Brain pericyte (primary cell): ENCODE measurements around the gene GSN.

Source experiments
- DNase-seq: peaks from one replicate; pipeline ENCODE4 v3.0.0-alpha.2; 2012; ENCODE audit warnings: low read depth, low spot score

GSN gene

DNA sequence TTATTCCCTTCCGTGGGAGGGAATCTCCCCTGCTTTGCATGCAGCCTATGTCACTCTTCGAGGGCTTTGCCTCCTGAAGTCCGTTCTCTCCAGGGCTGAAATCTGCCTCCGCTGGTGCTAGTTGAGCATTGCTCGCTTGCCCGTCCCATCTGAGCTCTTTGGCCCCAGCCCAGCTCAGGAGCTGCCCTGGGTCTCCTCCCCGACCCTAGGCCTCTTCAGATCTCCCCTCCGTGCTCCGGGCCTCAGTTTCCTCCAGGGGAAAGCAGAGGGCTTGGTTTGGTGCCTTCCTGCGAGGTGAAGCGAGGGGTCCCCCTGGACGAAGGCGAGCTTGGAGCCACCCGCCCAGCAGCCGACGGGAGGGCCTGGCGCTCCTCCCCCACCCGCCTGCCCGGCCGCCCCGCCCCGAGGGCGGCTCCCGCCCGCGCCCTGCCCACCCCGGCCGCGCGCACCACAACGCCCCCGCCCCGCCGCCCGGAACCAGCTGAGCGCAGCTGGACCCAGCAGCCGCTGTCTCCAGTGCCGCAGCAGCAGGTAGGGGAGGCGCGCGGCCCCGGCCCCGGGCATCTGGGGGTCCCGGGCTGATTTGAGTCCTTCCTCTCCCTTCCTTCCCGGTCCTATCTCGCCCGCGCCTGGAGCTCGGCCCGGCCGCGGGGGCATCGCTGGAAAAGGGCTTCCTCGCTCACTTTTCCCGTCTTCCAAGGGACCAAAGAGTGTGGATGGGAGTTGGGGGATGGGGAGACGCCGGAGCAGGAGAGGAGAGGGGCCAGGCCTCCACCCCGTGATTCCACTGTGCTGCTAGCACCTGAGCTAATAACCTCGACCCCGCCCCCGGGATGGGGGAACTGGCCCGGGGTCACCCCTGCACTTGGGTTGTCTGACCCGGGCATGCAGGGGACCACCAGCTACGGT is at the start of gene GSN:
GSN (plus strand) TSS at position 474 of the 909 bp plus-strand sequence. CDS start 33,810 bp downstream, outside the sequence.
- DNase-seq: no peak

DNA sequence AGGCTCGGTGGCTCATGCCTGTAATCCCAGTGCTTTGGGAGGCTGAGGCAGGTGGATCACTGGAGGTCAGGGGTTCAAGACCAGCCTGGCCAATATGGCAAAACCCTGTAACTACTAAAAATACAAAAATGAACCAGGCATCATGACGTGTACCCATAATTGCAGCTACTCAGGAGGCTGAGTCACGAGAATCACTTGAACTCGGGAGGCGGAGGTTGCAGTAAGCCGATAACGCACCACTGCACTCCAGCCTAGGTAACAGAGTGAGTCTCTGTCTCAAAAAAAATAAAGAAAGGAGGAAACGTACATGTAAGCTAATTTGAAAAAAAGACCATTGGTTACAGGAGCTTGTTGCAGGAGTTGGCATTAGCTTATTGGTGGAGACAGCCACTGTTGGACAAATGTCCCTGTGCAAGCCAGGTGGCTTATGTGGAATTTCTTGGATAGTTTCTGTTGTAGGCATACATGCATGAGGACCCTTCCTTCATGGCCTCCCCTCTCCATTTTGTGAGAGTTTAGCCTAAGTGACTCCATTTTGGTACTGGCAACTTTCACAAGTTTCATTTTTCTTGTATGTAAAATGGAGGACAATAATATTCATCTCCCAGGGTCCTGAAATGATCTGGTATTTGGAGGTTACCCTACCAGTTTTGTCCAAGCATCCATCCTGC is 49.5 kb upstream of the GSN start:
- DNase-seq: no peak

DNA sequence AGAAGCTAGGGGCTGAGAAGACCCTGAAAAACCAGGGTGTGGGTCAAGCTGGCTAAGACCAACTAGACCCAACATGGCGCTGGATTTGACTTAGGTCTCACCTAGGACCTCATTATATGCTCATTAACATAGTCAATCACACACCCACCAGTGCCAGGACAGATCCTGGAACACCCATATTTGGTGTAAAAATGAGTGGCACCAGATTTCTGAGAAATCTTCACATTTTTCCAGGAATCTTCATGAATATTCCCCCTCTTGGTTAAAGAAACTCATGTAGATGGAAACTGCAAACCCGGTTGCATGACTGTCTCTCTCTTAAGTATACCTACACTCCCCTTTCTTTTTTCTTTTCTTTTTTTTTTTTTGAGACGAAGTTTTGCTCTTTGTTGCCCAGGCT is 48.4 kb upstream of the GSN start:
- DNase-seq: no peak

DNA sequence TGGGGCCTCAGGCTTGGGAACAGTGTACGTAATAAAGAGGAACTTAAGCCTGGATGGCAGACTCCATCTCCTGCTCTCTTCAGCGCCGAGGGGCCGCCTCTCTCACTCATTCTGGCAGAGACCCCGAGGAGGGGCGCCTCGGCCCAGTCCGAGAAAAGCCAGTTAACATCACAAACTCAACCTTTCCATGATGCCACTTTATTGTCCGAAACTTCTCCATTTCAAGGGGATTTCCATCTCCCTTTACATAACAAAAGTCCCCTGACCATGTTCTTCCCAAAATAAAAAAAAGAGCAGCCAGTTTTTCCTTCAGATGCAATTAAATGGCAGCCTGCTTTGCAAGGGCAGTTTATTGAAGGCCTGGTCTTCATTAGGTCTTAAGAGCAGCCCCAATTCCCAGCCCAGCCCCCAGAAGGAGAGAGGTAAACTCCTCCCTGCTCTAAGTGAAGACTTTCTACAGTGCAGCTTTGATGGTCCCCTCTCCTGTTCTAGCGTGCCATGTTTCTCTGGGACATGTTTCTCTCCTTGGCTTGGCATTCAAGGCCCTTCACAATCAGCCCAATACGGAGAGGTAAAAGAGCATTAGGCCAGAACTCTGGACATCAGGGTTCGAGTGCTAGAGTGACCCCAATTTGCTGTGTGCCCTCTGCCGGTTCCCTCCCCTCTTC is 46.8 kb upstream of the GSN start:
- DNase-seq: no peak

DNA sequence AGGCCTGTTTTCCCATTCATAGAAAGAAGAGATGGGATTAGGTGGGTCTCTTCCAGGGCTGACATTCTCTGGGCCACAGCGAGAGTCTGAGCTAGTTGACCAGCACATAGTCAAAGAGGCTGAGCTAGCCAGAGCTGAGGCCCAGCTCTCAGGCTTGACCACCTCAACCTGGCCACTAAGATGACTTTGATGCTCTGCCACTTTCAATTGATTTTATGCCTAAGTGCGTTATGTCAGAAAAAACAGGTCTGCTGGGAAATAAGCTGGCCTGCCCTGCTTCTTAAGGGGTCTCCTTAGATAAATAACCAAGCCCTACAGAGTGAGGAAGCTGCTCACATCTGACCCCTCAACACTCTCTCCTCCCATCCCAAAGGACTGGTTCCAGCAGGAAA is 46.3 kb upstream of the GSN start:
- DNase-seq: no peak

DNA sequence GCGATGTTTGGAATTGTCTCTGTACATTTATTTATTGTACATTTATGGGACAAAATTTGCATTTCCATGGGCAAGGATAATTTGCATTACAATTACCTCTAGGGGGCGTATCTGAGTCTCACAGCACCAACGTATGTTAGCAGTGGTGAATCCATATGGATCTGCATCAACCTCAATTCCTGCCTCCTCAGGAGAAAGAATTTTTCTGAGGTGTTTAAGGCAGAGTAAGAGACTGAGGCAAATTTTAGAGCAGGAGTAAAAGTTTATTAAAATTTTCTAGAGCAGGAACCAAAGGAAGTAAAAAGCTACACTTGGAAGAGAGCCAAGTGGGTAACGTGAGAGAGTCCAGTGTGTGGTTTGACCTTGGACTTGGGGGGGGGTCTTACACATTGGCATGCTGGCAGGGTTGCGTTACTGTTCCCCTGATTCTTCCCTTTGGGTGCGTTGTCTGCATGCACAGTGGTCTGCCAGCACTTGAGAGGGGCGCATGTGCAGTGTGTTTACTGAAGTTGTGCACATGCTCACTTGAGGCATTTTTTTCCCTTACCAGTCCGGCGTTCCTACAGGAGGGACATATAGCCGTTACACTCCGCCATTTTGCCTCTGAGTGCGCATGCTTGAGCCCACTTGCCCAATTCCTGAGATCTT is 45.3 kb upstream of the GSN start:
- DNase-seq: no peak

DNA sequence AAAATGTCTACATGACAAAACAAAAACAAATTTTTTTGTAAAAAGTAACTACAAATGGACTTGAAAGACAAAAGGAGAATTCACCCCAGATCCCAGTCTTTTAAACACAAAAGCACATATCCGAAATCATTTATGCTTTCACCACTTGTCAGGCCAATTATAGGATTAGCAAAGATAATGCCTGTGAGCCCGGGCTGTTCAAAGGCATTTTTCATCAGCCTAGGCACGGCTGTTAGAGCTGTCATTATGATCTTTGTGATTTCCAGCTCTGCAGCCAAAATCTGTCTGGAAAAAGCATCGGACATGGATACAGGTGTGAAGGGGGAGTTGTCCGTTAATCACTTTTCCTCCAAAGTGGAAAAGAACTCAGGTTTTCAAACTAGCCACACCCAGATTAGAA is 42.7 kb upstream of the GSN start:
- DNase-seq: no peak

DNA sequence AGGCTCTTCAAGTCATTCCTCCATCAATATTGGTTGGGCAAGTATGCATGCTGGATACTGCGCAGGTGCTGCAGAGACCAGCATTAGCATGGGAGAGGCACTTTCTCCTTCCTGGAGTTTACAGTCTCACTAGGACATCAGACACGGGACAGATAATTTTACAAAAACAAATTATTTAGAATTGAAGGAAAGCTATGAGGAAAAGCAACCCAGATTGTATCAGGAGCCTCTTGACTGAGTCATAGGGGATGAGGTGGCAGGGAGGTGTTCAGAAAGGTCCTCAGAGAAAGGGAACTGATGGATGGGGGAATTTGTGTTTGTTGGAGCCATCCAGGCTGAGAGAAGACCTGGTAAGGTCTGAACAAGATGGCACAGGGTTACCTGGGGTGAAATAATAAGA is 41.8 kb upstream of the GSN start:
- DNase-seq: no peak

DNA sequence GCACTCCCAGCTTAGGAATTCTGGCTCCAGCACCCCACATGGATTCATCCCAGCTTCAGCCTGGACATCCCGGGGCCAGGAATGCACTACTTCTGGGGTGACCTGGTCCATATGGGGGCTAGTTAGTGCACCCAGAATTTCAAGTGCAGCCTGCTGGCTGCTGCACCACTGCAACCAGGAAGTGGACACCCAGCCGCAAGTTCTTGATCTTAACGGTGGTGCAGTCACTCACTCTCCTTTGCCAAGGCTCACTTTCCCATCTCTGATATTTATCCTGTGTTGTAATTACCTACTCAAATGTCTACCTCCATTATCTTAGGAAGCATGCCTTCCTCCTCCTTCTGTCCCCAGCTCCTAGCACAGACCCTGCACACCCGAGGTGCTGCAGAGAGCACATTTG is 40.1 kb upstream of the GSN start:
- no peak for DNase-seq

DNA sequence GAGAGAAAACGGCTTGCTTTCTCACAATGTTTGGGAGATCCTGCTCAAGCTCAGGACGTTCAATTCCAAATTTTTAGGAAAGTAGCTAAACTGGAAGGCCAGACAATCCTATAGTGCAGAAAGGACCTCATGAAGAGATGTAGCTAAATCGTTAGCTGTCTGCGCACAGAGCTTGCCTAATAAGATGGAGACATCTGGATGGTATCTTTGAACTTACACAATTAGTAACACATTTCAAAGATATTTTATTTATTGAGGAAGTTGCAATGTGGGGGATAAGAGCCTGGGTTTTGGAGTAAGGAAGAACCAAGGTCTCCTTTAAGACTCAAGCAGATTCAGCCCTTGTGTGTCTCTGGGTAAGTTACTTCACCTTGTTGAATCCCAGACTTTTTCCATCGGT is 37.7 kb upstream of the GSN start:
- no peak for DNase-seq

DNA sequence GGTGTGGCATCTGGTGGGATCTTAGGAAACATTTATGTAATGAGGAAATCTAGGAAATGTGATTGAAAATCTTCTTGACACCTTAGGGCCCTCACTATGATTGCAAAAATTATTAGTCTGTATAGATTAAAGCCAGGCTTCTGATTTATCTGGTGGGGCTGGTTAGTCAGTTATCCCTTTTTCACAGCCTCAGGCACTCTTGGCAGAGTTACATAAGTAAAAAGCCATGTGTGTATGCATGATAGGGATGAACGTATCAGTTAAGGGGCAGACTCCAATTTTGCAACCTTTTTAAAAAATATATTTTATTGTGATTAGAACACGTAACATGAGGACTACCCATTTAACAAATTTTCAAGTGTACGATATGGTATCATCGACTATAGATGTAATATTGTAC is 35.7 kb upstream of the GSN start:
- DNase-seq: no peak

DNA sequence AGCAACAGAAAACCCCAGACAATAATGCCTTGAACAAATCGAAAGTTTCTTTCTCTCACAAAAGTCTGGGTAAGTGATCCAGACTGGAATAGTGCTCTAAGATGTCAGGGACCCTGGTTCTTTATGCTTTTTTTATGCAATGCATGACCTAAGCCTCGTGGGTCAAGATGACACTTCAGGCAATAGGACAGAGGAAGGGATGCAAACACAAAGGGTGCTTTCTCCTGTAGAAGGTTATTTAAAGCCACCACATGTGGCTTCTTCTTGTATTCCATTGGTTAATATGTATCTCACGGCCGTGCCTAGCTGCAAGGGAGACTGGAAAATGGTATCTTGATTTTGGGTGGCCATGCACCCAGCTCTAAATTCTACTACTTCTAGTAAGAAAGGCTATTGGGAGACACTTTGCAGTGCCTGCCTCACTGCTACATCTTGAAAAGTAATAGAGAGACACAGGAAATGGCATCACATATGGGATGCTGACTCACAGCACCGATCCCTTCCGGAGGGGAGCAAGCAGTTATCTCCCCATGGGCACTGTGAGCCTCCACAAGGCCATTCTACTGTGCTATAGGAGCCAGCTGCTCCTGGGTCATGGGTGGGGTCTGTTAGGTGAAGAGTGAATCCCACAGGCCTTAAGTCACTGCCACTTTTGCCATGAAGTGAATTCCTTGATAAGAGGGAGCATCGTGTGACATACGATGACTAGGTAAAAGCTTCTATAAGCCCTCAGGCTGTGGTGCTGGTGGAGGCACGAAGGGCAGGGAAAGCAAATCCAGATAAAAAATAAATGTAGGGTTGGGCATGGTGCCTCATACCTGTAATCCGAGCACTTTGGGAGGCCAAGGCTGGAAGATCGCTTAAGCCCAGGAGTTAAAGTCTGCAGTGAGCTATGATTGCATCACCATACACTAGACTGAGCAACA is 33.8 kb upstream of the GSN start:
- DNase-seq: no peak

DNA sequence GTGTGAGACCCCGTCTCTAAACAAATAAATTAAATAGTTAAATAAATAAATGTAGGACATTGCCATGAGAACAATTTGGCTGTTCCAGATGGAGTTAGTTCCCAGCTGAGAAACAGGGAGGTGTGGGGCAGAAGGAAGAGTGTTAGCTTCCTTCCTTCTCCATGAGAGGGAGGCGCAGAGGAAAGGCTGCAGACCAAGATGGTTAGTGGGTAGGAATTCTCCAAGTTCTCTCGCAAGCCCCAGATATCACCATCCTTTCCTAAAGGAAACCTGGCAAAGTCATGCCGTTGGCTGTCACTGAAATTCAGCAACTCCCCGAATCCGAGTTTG is 33.2 kb upstream of the GSN start:
- DNase-seq: no peak

DNA sequence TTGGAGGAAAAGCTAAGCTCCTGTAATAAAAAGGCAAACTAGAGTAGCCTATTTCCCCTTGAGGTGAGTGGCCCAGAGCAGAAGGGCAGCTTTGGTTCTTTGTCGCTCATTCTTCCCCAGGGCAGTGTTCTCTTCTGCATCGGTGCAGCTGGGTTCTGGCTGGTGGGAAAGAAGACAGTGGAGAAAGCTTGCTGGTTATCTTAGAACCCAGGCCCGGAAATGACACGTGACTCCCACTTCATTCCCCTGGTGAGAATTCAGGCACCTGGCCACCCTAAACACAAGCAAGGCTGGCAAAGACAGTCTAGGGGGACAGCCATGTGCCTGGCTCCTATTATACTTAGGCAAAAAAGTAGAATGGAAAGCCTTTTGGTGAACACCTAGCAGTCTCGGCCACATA is 32.5 kb upstream of the GSN start:
- DNase-seq: no peak

DNA sequence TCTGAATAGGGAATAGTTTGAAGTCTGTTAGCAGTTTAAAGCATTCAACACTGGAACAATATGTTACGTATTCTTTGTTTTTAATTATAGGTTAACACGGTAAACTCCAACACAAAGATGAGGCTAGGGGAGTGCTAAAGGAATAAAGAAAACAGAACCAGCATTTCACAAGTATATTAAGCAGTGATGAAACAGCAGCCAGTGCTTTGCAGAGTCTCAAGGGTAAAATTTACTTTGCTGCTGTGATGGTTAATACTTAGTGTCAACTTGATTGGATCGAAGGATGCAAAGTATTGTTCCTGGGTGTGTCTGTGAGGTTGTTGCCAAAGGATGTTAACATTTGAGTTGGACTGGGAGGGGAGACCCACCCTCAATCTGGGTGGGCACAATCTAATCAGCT is 30.0 kb upstream of the GSN start:
- no peak for DNase-seq

DNA sequence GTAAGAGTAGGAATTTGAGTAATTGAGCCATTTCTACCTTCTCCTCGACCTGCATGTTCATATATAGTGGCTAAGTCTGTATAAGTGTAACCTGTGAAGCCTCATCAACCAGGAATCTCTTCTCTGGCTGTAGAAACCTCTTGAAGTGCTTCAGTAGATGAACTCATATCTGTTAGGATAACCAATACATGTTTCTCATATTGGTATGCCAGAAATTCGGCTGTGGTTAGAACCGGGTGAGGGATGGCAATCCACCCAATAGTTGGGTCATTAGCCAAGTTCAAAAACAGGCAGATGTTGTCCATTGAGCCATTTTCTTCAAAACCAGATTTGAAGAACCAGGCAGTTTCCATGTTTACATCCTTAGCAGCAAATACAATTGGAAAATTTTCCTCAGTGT is 28.9 kb upstream of the GSN start:
- DNase-seq: no peak

DNA sequence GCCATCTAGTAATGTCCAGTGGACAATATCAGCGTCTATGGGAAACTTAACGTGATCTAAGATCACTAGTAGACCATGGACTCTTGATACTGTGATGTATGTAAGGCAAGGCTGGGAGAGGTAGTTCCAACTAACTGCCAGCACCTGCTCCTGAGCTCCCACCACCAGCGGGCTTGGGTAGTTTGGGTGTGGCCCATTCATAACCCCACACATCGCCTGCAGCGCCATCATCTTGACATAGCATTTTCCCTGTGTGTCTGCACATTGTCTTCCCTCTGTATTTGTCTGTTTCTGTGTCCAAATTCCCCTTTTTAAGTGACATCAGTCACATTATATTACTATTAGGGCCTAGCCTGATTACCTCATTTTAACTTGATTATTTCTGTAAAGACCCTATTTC is 28.1 kb upstream of the GSN start:
- no peak for DNase-seq

DNA sequence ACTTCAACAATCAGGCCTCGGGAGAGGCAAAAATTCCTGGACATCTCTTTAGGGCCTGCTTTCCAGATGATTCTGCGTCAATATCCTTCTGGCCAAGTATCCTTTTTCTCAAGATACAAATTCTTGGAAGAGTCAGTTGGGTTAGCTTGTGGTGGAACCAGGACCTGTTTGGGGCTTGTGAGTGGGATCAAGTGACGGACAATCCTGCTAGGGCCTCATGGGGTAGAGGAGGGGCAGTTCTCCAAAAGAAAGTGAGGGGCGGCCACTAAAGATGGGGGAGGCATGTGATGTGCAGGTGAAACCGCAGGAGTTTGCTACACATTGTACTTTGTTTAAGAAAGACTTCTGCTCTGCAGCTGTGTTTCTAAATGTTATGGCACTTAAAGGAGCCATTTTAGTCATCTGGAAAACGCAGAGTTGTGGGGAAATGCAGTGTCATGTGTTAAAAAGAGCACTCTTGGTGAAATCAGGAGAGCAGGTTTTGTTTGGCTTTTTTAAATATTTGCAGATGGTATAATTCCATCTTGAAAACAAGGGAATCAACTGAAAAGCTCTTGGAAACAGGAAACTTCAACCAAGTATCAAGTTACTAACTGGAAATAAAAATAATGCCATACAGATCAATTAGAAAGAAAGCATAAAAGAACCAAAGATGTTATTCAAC is 27.4 kb upstream of the GSN start:
- no peak for DNase-seq

DNA sequence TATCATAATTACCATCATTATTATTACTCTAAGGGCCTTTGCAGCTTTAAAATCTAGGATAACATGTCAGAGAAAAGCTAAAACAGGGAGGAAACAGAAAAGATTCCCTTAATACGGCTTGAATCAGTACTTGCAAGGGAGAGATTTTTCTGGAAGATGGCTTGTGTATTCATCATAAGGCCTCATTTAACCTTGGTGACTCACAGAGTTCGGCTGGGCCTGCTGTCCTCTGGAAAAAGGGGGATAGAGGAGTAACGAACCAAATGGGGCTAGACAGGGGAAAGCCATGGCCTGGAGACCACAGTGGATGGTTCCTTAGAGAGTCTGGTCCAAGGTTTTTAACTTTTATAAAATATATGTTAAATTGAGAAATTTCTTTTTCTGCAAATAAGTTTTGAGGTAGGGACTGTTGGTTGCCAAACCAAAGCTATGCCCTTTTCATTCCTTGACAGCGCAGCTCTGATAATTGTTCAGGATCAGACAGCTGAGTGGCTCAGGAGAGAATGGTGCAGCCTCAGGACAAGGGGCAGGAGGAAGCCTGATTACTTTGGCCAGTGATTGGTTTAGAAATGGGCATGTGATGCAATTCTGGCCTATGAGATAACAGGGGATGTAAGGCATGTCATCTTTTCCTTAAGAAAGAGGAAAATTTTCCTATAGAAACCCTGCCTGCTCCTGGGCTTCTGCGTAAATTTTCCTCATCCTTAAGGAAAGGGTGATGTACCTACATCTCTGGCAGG is 25.6 kb upstream of the GSN start:
- DNase-seq: no peak

DNA sequence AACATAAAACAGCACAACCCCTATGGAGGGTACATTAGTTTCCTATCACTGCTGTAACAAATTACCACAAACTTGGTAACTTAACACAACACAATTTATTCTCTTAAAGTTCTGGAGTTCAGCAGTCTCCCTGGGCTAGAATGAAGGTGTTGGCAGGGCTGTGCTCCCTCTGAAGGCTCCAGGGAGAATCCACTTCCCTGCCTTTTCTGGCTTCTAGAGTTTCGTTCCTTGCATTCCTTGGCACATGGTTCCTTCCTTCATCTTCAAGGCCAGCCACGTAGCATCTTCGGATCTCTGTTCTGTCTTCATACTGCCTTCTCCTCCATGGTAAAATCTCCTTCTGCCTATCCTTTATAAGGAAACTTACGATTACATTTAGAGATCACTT is 25.0 kb upstream of the GSN start:
- no peak for DNase-seq
